Muscle of arm (tissue), 12 donors: Measurements from ENCODE around the gene MS4A6E. TPM values are rescaled to one million over a fixed set of nuclear protein-coding genes. Genes with fewer than 3 reads are reported as not detected.

Source experiments
- DNase-seq: peaks from one replicate; pipeline ENCODE4 v3.0.0-alpha.2; 2013
- polyA plus RNA-seq, 12 donors: library from polyadenylated mRNA; unstranded; fragments of 120-200 nt; gene quantifications; one replicate each; pipeline ENCODE4 v1.2.1, GENCODE V29; 2013; ENCODE audit not compliant: insufficient read length in 12 of 12

Gene MS4A6E
- polyA plus RNA-seq, 12 donors: not detected

- no peak for DNase-seq
Observed at GRCh38 chr11:60375316-60375715, 48.3 kb downstream of the MS4A6E start.

- no peak for DNase-seq
Observed at GRCh38 chr11:60376601-60377000, 49.5 kb downstream of the MS4A6E start.

- DNase-seq: peak; percentile 38
Observed at GRCh38 chr11:60377401-60378136, 50.5 kb downstream of the MS4A6E start.

- DNase-seq: peak; percentile 16
Observed at GRCh38 chr11:60378354-60378753, 51.3 kb downstream of the MS4A6E start, which contains the start of gene MS4A7. MS4A7 (plus strand) TSS chr11:60378532; CDS start chr11:60383142, 4,610 bp downstream.

- no peak for DNase-seq
Observed at GRCh38 chr11:60389279-60389910, 62.3 kb downstream of the MS4A6E start.

GRCh38 chr11:60390419-60390818 is 63.4 kb downstream of the MS4A6E start:
- DNase-seq: no peak

Other genes with a start within 250 kb of the MS4A6E start
- gene MS4A2, start 238.6 kb upstream of the MS4A6E start, polyA plus RNA-seq: under 1 TPM in 9 of 12 donors, not detected in 3; 0.07 to 0.85 (median 0.41) TPM
- 10 to 100 TPM in 11 of 12 donors, not detected in 1; 12.5 to 37.5 (median 26.6) TPM for gene MS4A6A, start 144.2 kb upstream of the MS4A6E start, polyA plus RNA-seq
- 1 to 10 TPM in 8 of 12 donors, under 1 TPM in 2, not detected in 2; 0.76 to 2.6 (median 1.4) TPM for gene MS4A4E, start 84.1 kb upstream of the MS4A6E start, polyA plus RNA-seq
- 10 to 100 TPM in 7 of 12 donors, 1 to 10 TPM in 3, not detected in 2; 5.6 to 18.5 (median 13.1) TPM for gene MS4A4A, start 46.6 kb upstream of the MS4A6E start, polyA plus RNA-seq
- gene MS4A7, start 51.3 kb downstream of the MS4A6E start, polyA plus RNA-seq: 10 to 100 TPM in 6 of 12 donors, 1 to 10 TPM in 5, not detected in 1; 4.5 to 22.5 (median 10.4) TPM
- gene MS4A14, start 69.2 kb downstream of the MS4A6E start, polyA plus RNA-seq: under 1 TPM in 10 of 12 donors, not detected in 2; 0.16 to 0.94 (median 0.44) TPM
- gene MS4A5, start 102.3 kb downstream of the MS4A6E start, polyA plus RNA-seq: not detected
- 10 to 100 TPM in 1 of 12 donors, 1 to 10 TPM in 1, under 1 TPM in 7, not detected in 3; 0.18 to 17.6 (median 0.80) TPM for gene MS4A1, start 128.6 kb downstream of the MS4A6E start, polyA plus RNA-seq
- gene MS4A12, start 165.5 kb downstream of the MS4A6E start, polyA plus RNA-seq: not detected
- gene MS4A13, start 188.1 kb downstream of the MS4A6E start, polyA plus RNA-seq: not detected